CD14-positive monocyte (primary cell): ENCODE results near the gene CADM1. TPM values are rescaled to one million over a fixed set of nuclear protein-coding genes. Genes with fewer than 3 reads are reported as not detected.

Experiments
- DNase-seq, 3 donors: peaks; one replicate each; pipeline ENCODE4 v3.0.0-alpha.2; 2011 to 2022
- H2AFZ ChIP-seq: 2 replicates; pipeline ENCODE4 v1.6.0; 2012; ENCODE audit warnings: mild to moderate bottlenecking, low read depth, low read length, inconsistent platforms; ENCODE audit not compliant: insufficient read depth, poor library complexity, severe bottlenecking
- H3K27ac ChIP-seq, 2 donors: 1 replicate in 1 of 2; 2 replicates in 1 of 2; pipeline ENCODE4 v1.5.1; 2012 to 2013; ENCODE audit warnings: low read length in 2 of 2, control low read depth in 1 of 2, inconsistent platforms in 1 of 2, low read depth in 1 of 2, mild to moderate bottlenecking in 1 of 2
- H3K27me3 ChIP-seq, 2 donors: one replicate each; pipeline versions ENCODE4 v1.6.0 to v1.6.1; 2011 to 2013; ENCODE audit warnings: low read length in 2 of 2; ENCODE audit not compliant: control insufficient read depth in 2 of 2, insufficient read depth in 2 of 2
- H3K36me3 ChIP-seq, 2 donors: replicated peaks in 1 of 2; 1 replicate in 1 of 2; 2 replicates in 1 of 2; pipeline versions ENCODE4 v1.5.1 to v1.6.1; 2012 to 2013; ENCODE audit warnings: low read length in 2 of 2, control low read depth in 1 of 2, inconsistent platforms in 1 of 2, mild to moderate bottlenecking in 1 of 2; ENCODE audit not compliant: insufficient read depth in 2 of 2, control insufficient read depth in 1 of 2
- H3K4me1 ChIP-seq, 2 donors: 1 replicate in 1 of 2; 2 replicates in 1 of 2; pipeline versions ENCODE4 v1.5.1 to v1.6.1; 2012 to 2013; ENCODE audit warnings: low read length in 2 of 2, control low read depth in 1 of 2, inconsistent platforms in 1 of 2, mild to moderate bottlenecking in 1 of 2, moderate library complexity in 1 of 2; ENCODE audit not compliant: insufficient read depth in 2 of 2, control insufficient read depth in 1 of 2
- H3K4me2 ChIP-seq: replicated peaks from 2 replicates; pipeline ENCODE3; 2012; ENCODE audit warnings: low read length, moderate library complexity, mild to moderate bottlenecking; ENCODE audit not compliant: poor library complexity, severe bottlenecking; ENCODE audit errors: extremely low read depth
- H3K4me3 ChIP-seq, 3 experiments: fragments of 200-600 bp in 1 of 3; sonication (generic) in 1 of 3; replicated peaks in 1 of 3; 1 replicate in 2 of 3; 2 replicates in 1 of 3; pipeline ENCODE4 v1.5.1; 2011 to 2013; ENCODE audit warnings: low read length in 3 of 3, mild to moderate bottlenecking in 3 of 3, control low read depth in 2 of 3, low read depth in 2 of 3, inconsistent platforms in 1 of 3, moderate library complexity in 1 of 3
- H3K79me2 ChIP-seq: 2 replicates; pipeline ENCODE4 v1.6.0; 2012; ENCODE audit warnings: mild to moderate bottlenecking, control low read depth, inconsistent platforms, low read length, moderate library complexity; ENCODE audit not compliant: insufficient read depth
- H3K9ac ChIP-seq: 2 replicates; pipeline ENCODE4 v1.6.0; 2017; ENCODE audit warnings: low read length, mild to moderate bottlenecking; ENCODE audit not compliant: insufficient read depth, poor library complexity, severe bottlenecking
- H3K9me3 ChIP-seq, 2 donors: replicated peaks in 1 of 2; 1 replicate in 1 of 2; 2 replicates in 1 of 2; pipeline versions ENCODE4 v1.5.1 to v1.6.1; 2012 to 2013; ENCODE audit warnings: low read length in 2 of 2, control low read depth in 1 of 2; ENCODE audit not compliant: control insufficient read depth in 1 of 2, insufficient read depth in 1 of 2
- H4K20me1 ChIP-seq: 2 replicates; pipeline ENCODE4 v1.6.0; 2012; ENCODE audit warnings: mild to moderate bottlenecking, low read length, control low read depth, moderate library complexity; ENCODE audit not compliant: insufficient read depth
- H3K27ac Mint-ChIP-seq, 7 donors: one replicate each; pipeline ENCODE4 v1.8.0; 2020; ENCODE audit warnings: mild to moderate bottlenecking in 7 of 7, mixed read lengths in 7 of 7, moderate library complexity in 6 of 7, inconsistent platforms in 2 of 7
- H3K27me3 Mint-ChIP-seq, 3 donors: one replicate each; pipeline ENCODE4 v1.8.0; 2021 to 2022; ENCODE audit warnings: low read depth in 3 of 3, mild to moderate bottlenecking in 3 of 3, mixed read lengths in 3 of 3, moderate library complexity in 3 of 3, inconsistent platforms in 1 of 3
- H3K36me3 Mint-ChIP-seq, 2 donors: one replicate each; pipeline ENCODE4 v1.8.0; 2020; ENCODE audit warnings: mixed read lengths in 2 of 2, inconsistent platforms in 1 of 2, mild to moderate bottlenecking in 1 of 2
- H3K4me1 Mint-ChIP-seq: one replicate; pipeline ENCODE4 v1.8.0; 2020; ENCODE audit warnings: mild to moderate bottlenecking, mixed read lengths
- H3K4me3 Mint-ChIP-seq, 2 donors: one replicate each; pipeline ENCODE4 v1.8.0; 2020; ENCODE audit warnings: mild to moderate bottlenecking in 2 of 2, mixed read lengths in 2 of 2, moderate library complexity in 1 of 2
- H3K9me3 Mint-ChIP-seq, 7 donors: one replicate each; pipeline ENCODE4 v1.8.0; 2020 to 2022; ENCODE audit warnings: mixed read lengths in 7 of 7, mild to moderate bottlenecking in 6 of 7, moderate library complexity in 6 of 7, inconsistent platforms in 2 of 7
- CTCF ChIP-seq: fragments of 200-600 bp; IDR thresholded peaks from one replicate; pipeline ENCODE4 v1.8.0; 2022; ENCODE audit warnings: antibody characterized with exemption, mild to moderate bottlenecking
- WGBS: methylation state at CpG from one replicate; pipeline ENCODE4 v1.1.5; 2013; ENCODE audit warnings: missing lambda C conversion rate; ENCODE audit not compliant: insufficient coverage; 5-methylcytosine and 5-hydroxymethylcytosine counted together
- intact Hi-C, 2 donors: fragments of 100-400 bp; cut with micrococcal nuclease; formaldehyde crosslinking; loops; one replicate each; pipeline versions ENCODE4 v1.15.0 to v1.15.1; 2023
- polyA plus RNA-seq, 3 donors: library from polyadenylated mRNA; depleted of rRNA in 1 of 3; unstranded in 2 of 3; stranded (reverse) in 1 of 3; fragments of 300-500 nt in 2 of 3; fragments of >200 nt in 1 of 3; fragmentation: Illumina TruSeq in 2 of 3; gene quantifications; 1 replicate in 2 of 3; 2 replicates in 1 of 3; pipeline ENCODE4 v1.2.3, GENCODE V29; 2012 to 2021

The CADM1 gene
- polyA plus RNA-seq, 3 donors: not detected

- H3K9me3 ChIP-seq: no peaks in the 10 kb centered on the region
- Mint-ChIP-seq H3K4me1 (no peaks in the 10 kb centered on the region), H3K27ac (no peak overlapping the region), H3K27me3 (peaks cover 6 to 32% (median 12%) of the 10 kb centered on the region in 3 donors), H3K9me3 (peaks cover 0 to 2% (median 0%) of the 10 kb centered on the region in 7 donors), H3K36me3 (no peaks in the 10 kb centered on the region), H3K4me3 (no peak overlapping the region)
- no peaks in the 10 kb centered on the region for H3K79me2 ChIP-seq
- WGBS: no CpG with 5 or more reads among the region's 1 CpG
- peaks cover 0 to 19% of the 10 kb centered on the region in 2 donors for H3K27me3 ChIP-seq
- no peak for DNase-seq
- no peak overlapping the region for H3K9ac ChIP-seq
- H3K4me3 ChIP-seq: no peak overlapping the region
- intact Hi-C loops: no loop called here
- no peak overlapping the region for H3K4me2 ChIP-seq
- no peak overlapping the region for H2AFZ ChIP-seq
- no peak overlapping the region for H3K27ac ChIP-seq
- H4K20me1 ChIP-seq: no peaks in the 10 kb centered on the region
- TF ChIP-seq CTCF: no peak
- H3K4me1 ChIP-seq: no peaks in the 10 kb centered on the region
- H3K36me3 ChIP-seq: no peaks in the 10 kb centered on the region
Observed at GRCh38 chr11:115493488-115493887, 10.7 kb downstream of the CADM1 start.

GRCh38 chr11:115489466-115489865 lies 14.7 kb downstream of the CADM1 start:
- Mint-ChIP-seq H3K27me3 (peaks cover 0 to 12% (median 2%) of the 10 kb centered on the region in 3 donors), H3K27ac (no peak overlapping the region), H3K36me3 (no peaks in the 10 kb centered on the region), H3K9me3 (peaks cover 0 to 3% (median 0%) of the 10 kb centered on the region in 7 donors), H3K4me3 (no peak overlapping the region), H3K4me1 (no peaks in the 10 kb centered on the region)
- H3K36me3 ChIP-seq: no peaks in the 10 kb centered on the region
- no peaks in the 10 kb centered on the region for H4K20me1 ChIP-seq
- no peak for DNase-seq
- no peak for TF ChIP-seq CTCF
- H3K79me2 ChIP-seq: no peaks in the 10 kb centered on the region
- H3K9ac ChIP-seq: no peak overlapping the region
- 89% methylated on average over 4 of the region's 4 CpGs for WGBS
- H3K27ac ChIP-seq: no peak overlapping the region
- no peaks in the 10 kb centered on the region for H3K9me3 ChIP-seq
- H3K27me3 ChIP-seq: peaks cover 0 to 2% of the 10 kb centered on the region in 2 donors
- no peak overlapping the region for H2AFZ ChIP-seq
- no peaks in the 10 kb centered on the region for H3K4me1 ChIP-seq
- no peak overlapping the region for H3K4me2 ChIP-seq
- intact Hi-C loops: no loop called here
- no peak overlapping the region for H3K4me3 ChIP-seq
